ENCODE data around the gene COL24A1. TPM values are rescaled to one million over a fixed set of nuclear protein-coding genes. Genes with fewer than 3 reads are reported as not detected.

Gene COL24A1
- total and polyA plus RNA-seq, 2 donors (not counting 3 experiments of a cell fraction or from before 2014, with no cell fraction given), result 0.03 TPM; not detected in 1

DNA sequence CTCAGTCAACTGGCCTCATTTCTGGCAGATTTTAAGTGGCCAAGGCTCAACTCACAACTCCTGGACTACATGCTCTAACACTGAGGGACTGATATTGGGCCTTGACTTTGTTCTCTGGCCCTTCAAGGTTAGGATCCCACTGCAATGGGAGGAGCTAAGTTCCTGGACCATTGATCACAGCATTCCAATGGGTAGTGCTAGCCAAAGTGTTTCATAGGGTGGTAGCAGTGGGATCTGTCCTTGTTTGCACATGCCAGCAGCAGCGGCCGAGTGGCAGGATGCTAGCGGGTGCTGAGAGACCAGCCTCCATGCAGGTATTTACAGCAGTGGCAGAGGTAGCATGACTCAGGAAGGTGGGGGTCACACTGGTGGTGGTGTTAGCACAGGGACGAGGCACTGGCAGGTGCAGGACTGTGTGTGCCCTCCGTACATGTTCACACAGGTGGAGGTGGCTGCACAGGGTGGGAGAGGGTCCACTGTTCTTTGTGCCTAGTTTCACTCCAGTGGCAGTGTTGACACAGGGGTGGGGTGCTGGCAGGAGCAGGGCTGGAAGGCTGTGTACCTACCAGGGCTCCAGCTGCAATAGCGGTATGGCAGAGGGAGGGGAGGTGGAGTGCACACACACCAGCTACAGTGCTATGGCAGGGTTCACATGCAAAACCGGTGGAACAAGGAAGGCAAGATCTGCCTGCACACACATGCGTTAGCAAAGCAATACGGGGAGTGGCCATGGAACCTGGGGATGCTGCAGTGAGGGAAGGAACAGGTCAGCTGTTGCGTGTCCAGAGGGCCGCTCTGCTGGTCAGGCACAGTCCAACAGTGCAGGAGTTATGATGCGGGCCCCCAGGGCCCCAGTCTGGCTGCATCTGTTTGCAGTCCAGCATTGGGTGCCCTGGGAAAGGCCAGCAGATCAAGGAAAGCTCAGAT lies 51.7 kb downstream of the COL24A1 start:
- ChIA-PET POLR2A (no interaction called here), CTCF (interaction anchor here (0.5 to 1.0 kb wide), 2 partner anchors 10 to 34 kb away, joined by 3 to 5 read pairs; no protein-coding TSS in a partner anchor)
- TF ChIP-seq GATA2 (IDR thresholded peaks at IDR 0.05; ENCODE audit: insufficient read depth, insufficient read length, low read depth, low read length), result no peak
- H2AFZ ChIP-seq (ENCODE audit: low read depth, low read length), result no peak overlapping the region
- no peaks in the 10 kb centered on the region for H3K9me1 ChIP-seq (replicated peaks; ENCODE audit: control insufficient read depth, extremely low read depth, insufficient read depth, low read length)
- DNase-seq (ENCODE audit: low read depth, low spot score) (no peak), FAIRE-seq (no peak)
- no peaks in the 10 kb centered on the region for H3K4me1 ChIP-seq (ENCODE audit: control insufficient read depth, extremely low read depth, insufficient read depth, low read length)
- no peak overlapping the region for H3K9ac ChIP-seq (replicated peaks; ENCODE audit: extremely low read depth, insufficient read depth, low read length)
- no peaks in the 10 kb centered on the region for H3K79me2 ChIP-seq (ENCODE audit: control insufficient read depth, insufficient read depth, low read length)
- no TSS peak for BruUV-seq (replicated peaks)
- no peak overlapping the region for H3K4me3 ChIP-seq (replicated peaks in 1 of 3; ENCODE audit: insufficient read depth in 1 of 3, low read depth in 1 of 3, low read length in 3 of 3)
- H3K9me3 ChIP-seq (replicated peaks; ENCODE audit: control insufficient read depth, insufficient read depth, low read length), result no peaks in the 10 kb centered on the region
- no peaks in the 10 kb centered on the region for H4K20me1 ChIP-seq (replicated peaks; ENCODE audit: control insufficient read depth, extremely low read depth, insufficient read depth, low read length)
- H3K4me2 ChIP-seq (ENCODE audit: insufficient read depth, low read length), result no peak overlapping the region
- no peak overlapping the region for H3K27ac ChIP-seq (ENCODE audit: insufficient read depth, low read depth, low read length)
- H3K27me3 ChIP-seq (ENCODE audit: control insufficient read depth in 2 of 2, insufficient read depth in 2 of 2, low read length in 2 of 2), result peaks cover 2 to 9% of the 10 kb centered on the region in 2 experiments
- dilution Hi-C loops (cut with MboI; ENCODE audit: extremely low pct_ligation_motif_present, low sequenced_read_pairs) (no loop called here), intact Hi-C loops (cut with micrococcal nuclease) (no loop called here)
- no peaks in the 10 kb centered on the region for H3K36me3 ChIP-seq (ENCODE audit: control insufficient read depth in 2 of 2, extremely low read depth in 1 of 2, insufficient read depth in 2 of 2, low read length in 2 of 2)

DNA sequence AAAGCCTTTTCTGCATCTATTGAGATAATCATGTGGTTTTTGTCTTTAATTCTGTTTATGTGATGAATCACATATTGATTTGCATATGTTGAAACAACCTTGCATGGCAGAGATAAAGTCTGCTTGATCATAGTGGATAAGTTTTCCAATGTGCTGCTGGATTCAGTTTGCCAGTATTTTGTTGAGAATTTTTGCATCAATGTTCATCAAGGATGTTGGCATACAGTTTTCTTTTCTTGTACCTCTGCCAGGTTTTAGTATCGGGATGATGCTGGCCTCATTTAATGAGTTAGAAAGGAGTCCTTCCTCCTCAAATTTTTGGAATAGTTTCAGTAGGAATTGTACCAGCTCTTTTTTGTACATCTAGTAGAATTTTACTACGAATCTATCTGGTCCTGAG lies 55.0 kb downstream of the COL24A1 start:
- intact Hi-C loops (cut with micrococcal nuclease) (no loop called here), dilution Hi-C loops (cut with MboI; ENCODE audit: extremely low pct_ligation_motif_present, low sequenced_read_pairs) (no loop called here)
- Histone ChIP-seq H2AFZ (ENCODE audit: low read depth, low read length) (no peak overlapping the region), H3K4me2 (ENCODE audit: insufficient read depth, low read length) (no peak overlapping the region), H3K79me2 (ENCODE audit: control insufficient read depth, insufficient read depth, low read length) (no peaks in the 10 kb centered on the region), H3K27me3 (ENCODE audit: control insufficient read depth in 2 of 2, insufficient read depth in 2 of 2, low read length in 2 of 2) (peaks cover 8 to 11% of the 10 kb centered on the region in 2 experiments), H3K36me3 (ENCODE audit: control insufficient read depth in 2 of 2, extremely low read depth in 1 of 2, insufficient read depth in 2 of 2, low read length in 2 of 2) (no peaks in the 10 kb centered on the region), H3K9me1 (replicated peaks; ENCODE audit: control insufficient read depth, extremely low read depth, insufficient read depth, low read length) (no peaks in the 10 kb centered on the region), H3K4me1 (ENCODE audit: control insufficient read depth, extremely low read depth, insufficient read depth, low read length) (no peaks in the 10 kb centered on the region), H3K9ac (replicated peaks; ENCODE audit: extremely low read depth, insufficient read depth, low read length) (no peak overlapping the region), H3K9me3 (replicated peaks; ENCODE audit: control insufficient read depth, insufficient read depth, low read length) (no peaks in the 10 kb centered on the region), H3K4me3 (replicated peaks in 1 of 3; ENCODE audit: insufficient read depth in 1 of 3, low read depth in 1 of 3, low read length in 3 of 3) (no peak overlapping the region), H3K27ac (ENCODE audit: insufficient read depth, low read depth, low read length) (no peak overlapping the region), H4K20me1 (replicated peaks; ENCODE audit: control insufficient read depth, extremely low read depth, insufficient read depth, low read length) (no peaks in the 10 kb centered on the region)
- no peak for TF ChIP-seq GATA2 (IDR thresholded peaks at IDR 0.05; ENCODE audit: insufficient read depth, insufficient read length, low read depth, low read length)
- TF ChIP-seq POLR2A (IDR thresholded peaks at IDR 0.05; ENCODE audit: low read depth, low read length), result no peak
- TF ChIP-seq, protein P1, sequence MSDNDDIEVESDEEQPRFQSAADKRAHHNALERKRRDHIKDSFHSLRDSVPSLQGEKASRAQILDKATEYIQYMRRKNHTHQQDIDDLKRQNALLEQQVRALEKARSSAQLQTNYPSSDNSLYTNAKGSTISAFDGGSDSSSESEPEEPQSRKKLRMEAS (IDR thresholded peaks at IDR 0.05; ENCODE audit: insufficient read depth, insufficient read length), result no peak
- TF ChIP-seq, protein P2, sequence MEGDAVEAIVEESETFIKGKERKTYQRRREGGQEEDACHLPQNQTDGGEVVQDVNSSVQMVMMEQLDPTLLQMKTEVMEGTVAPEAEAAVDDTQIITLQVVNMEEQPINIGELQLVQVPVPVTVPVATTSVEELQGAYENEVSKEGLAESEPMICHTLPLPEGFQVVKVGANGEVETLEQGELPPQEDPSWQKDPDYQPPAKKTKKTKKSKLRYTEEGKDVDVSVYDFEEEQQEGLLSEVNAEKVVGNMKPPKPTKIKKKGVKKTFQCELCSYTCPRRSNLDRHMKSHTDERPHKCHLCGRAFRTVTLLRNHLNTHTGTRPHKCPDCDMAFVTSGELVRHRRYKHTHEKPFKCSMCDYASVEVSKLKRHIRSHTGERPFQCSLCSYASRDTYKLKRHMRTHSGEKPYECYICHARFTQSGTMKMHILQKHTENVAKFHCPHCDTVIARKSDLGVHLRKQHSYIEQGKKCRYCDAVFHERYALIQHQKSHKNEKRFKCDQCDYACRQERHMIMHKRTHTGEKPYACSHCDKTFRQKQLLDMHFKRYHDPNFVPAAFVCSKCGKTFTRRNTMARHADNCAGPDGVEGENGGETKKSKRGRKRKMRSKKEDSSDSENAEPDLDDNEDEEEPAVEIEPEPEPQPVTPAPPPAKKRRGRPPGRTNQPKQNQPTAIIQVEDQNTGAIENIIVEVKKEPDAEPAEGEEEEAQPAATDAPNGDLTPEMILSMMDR (IDR thresholded peaks at IDR 0.05; ENCODE audit: extremely low read depth in 1 of 2, insufficient read depth in 1 of 2, low read depth in 1 of 2, low read length in 2 of 2), result no peak
- no peak for TF ChIP-seq EZH2 (IDR thresholded peaks at IDR 0.05; ENCODE audit: borderline replicate concordance, low read depth, low read length, severe bottlenecking)
- DNase-seq (ENCODE audit: low read depth, low spot score) (no peak), FAIRE-seq (no peak)
- no TSS peak for BruUV-seq (replicated peaks)
- CTCF ChIA-PET, result interaction anchor here (1.1 kb wide), 1 partner anchor 10 kb away, joined by 4 read pairs; no protein-coding TSS in a partner anchor
- POLR2A ChIA-PET, result no interaction called here

Measured in endothelial cell of umbilical vein (primary cell).